ENCODE data around the gene PSD2. TPM values are rescaled to one million over a fixed set of nuclear protein-coding genes. Genes with fewer than 3 reads are reported as not detected.

PSD2 gene
- total and polyA plus RNA-seq, 11 donors, result 0.04 to 0.11 (median 0.04) TPM; not detected in 8

DNA sequence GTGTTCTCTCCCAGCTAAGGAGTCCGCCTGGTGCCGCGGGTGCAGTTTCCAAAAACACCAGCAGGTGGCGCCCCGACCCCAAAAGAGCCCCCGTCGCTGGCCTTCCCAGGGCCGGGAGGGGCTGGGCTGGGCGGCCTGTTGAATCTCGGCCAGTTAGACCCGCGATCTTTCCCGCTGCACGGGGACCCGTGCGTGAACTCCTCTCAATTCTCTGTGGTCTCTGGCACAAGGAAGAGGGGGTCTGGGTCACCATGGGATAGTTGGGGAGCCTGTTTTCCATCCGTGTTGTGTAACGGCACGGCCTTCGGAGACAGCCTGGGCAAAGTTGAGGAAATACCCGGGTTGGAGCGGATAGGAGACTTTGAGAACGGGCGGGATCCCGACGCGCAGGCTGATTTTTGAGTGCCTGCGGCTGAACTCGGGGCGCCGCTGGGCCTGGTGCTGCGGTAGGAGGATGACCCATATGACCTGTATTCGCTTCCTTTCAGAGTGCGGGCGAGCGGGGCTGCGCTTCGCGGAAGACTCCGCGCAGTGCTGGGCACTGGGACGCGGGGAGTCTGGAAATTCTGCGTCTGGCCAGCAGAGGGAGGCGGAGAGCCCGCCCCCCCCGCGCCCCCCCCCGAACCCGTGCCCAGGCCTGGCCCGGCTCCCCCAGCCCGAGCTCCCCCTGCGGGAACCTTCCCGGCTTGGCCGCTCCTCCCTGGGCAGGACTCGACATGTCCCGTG is 7.9 kb upstream of the PSD2 start:
- DNase-seq, result peak; percentile 85 to 93 (median 86)
- no peaks in the 10 kb centered on the region for H3K9me3 ChIP-seq

GRCh38 chr5:139788294-139788910 is 7.2 kb upstream of the PSD2 start:
- 31 to 48% (median 39%) methylated on average over 16 to 32 of the region's 32 CpGs for WGBS, 4 donors
- peak overlapping the region in 11 of 12 donors; percentile 56 to 80 (median 66) for H3K4me3 ChIP-seq
- intact Hi-C loops (cut with DNase I), result loop anchor here (1.0 to 10.0 kb wide), 11 partner anchors 54 to 369 kb away; partner anchors contain the start of gene NRG2 (in 1 of the 10)
- no peak for TF ChIP-seq POLR2A (IDR thresholded peaks at IDR 0.05)
- TF ChIP-seq, protein P1, sequence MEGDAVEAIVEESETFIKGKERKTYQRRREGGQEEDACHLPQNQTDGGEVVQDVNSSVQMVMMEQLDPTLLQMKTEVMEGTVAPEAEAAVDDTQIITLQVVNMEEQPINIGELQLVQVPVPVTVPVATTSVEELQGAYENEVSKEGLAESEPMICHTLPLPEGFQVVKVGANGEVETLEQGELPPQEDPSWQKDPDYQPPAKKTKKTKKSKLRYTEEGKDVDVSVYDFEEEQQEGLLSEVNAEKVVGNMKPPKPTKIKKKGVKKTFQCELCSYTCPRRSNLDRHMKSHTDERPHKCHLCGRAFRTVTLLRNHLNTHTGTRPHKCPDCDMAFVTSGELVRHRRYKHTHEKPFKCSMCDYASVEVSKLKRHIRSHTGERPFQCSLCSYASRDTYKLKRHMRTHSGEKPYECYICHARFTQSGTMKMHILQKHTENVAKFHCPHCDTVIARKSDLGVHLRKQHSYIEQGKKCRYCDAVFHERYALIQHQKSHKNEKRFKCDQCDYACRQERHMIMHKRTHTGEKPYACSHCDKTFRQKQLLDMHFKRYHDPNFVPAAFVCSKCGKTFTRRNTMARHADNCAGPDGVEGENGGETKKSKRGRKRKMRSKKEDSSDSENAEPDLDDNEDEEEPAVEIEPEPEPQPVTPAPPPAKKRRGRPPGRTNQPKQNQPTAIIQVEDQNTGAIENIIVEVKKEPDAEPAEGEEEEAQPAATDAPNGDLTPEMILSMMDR (IDR thresholded peaks at IDR 0.05), result no peak
- H3K36me3 ChIP-seq, result no peaks in the 10 kb centered on the region
- peak; percentile 35 to 39 (median 38) for ATAC-seq
- peaks cover 0 to 5% (median 0%) of the 10 kb centered on the region in 9 donors for H3K27me3 ChIP-seq
- H3K9me3 ChIP-seq, result no peaks in the 10 kb centered on the region
- H3K4me1 ChIP-seq, result peaks cover 0 to 20% (median 7%) of the 10 kb centered on the region in 12 donors
- peak overlapping the region in 11 of 12 donors; percentile 30 to 85 (median 70) for H3K27ac ChIP-seq
- DNase-seq, result peak in 1 of 5 donors; percentile 38

More for the DNA sequence above, 7.9 kb upstream of the PSD2 start:
- Histone ChIP-seq H3K4me1 (peaks cover 0 to 20% (median 7%) of the 10 kb centered on the region in 12 donors), H3K36me3 (no peaks in the 10 kb centered on the region), H3K27ac (peak overlapping the region; percentile 30 to 85 (median 69)), H3K27me3 (peaks cover 0 to 5% (median 0%) of the 10 kb centered on the region in 9 donors), H3K4me3 (peak overlapping the region; percentile 51 to 80 (median 65))
- ATAC-seq, result peak; percentile 86 to 94 (median 88)
- TF ChIP-seq, protein P1 (IDR thresholded peaks at IDR 0.05), result peak; percentile 86 to 98 (median 90)
- no peak for TF ChIP-seq POLR2A (IDR thresholded peaks at IDR 0.05)
- WGBS, 4 donors, result 0% methylated on average over 31 to 57 of the region's 57 CpGs
- intact Hi-C loops (cut with DNase I), result loop anchor here (1.0 to 10.0 kb wide), 17 partner anchors 55 to 370 kb away; partner anchors contain the start of gene NRG2 (in 1 of the 10)

- WGBS, 4 donors, result 88 to 93% (median 90%) methylated on average over 12 of the region's 12 CpGs
- ATAC-seq (no peak), DNase-seq (no peak)
- H3K27ac ChIP-seq, result peak overlapping the region in 1 of 12 donors; percentile 85
- no peaks in the 10 kb centered on the region for H3K9me3 ChIP-seq
- H3K4me3 ChIP-seq, result no peak overlapping the region
- H3K4me1 ChIP-seq, result peaks cover 0 to 20% (median 7%) of the 10 kb centered on the region in 12 donors
- intact Hi-C loops (cut with DNase I), result loop anchor here (2.0 to 10.0 kb wide), 8 partner anchors 53 to 368 kb away; partner anchors contain the start of gene NRG2 (in 1 of the 10)
- TF ChIP-seq, protein P1 (IDR thresholded peaks at IDR 0.05), result no peak
- no peak for TF ChIP-seq POLR2A (IDR thresholded peaks at IDR 0.05)
- peaks cover 0 to 5% (median 0%) of the 10 kb centered on the region in 9 donors for H3K27me3 ChIP-seq
- H3K36me3 ChIP-seq, result no peaks in the 10 kb centered on the region
Measured at GRCh38 chr5:139789116-139789844, 6.3 kb upstream of the PSD2 start.

Measured in heart left ventricle (tissue), 16 donors.